ENCODE results near the gene PODNL1.

GRCh38 chr19:13902993-13903555 is 35.1 kb downstream of the PODNL1 start:
- TF ChIP-seq KDM1A (IDR thresholded peaks at IDR 0.05; ENCODE audit: borderline replicate concordance, low read length): no peak
- TF ChIP-seq POLR2AphosphoS5 (IDR thresholded peaks at IDR 0.05; ENCODE audit: low read depth, low read length): no peak
- peak; percentile 32 to 36 (median 34) for TF ChIP-seq CTCF (IDR thresholded peaks at IDR 0.05; ENCODE audit: control extremely low read depth in 1 of 3, insufficient read depth in 1 of 3, low read depth in 1 of 3, low read length in 3 of 3)
- TF ChIP-seq EZH2 (IDR thresholded peaks at IDR 0.05; ENCODE audit: low read depth, low read length, severe bottlenecking): no peak
- no peak for TF ChIP-seq POLR2A (IDR thresholded peaks at IDR 0.05; ENCODE audit: control extremely low read depth in 1 of 2, low read depth in 2 of 2, low read length in 2 of 2)
- no peak for TF ChIP-seq ATF2 (IDR thresholded peaks at IDR 0.05; ENCODE audit: low read length)
- TF ChIP-seq ZNF274 (IDR thresholded peaks at IDR 0.05; ENCODE audit: borderline replicate concordance, extremely low read depth, low read length): no peak
- TF ChIP-seq BACH1 (IDR thresholded peaks at IDR 0.05; ENCODE audit: low read length): no peak
- TF ChIP-seq USF2 (IDR thresholded peaks at IDR 0.05; ENCODE audit: low read length): no peak
- TF ChIP-seq MAX (IDR thresholded peaks at IDR 0.05): no peak
- TF ChIP-seq RAD21 (IDR thresholded peaks at IDR 0.05 in 1 of 2, conservative IDR thresholded peaks at IDR 0.05 in 1 of 2; ENCODE audit: low read depth in 2 of 2, low read length in 2 of 2): no peak; a peak in 1 of 4 replicates
- TF ChIP-seq HDAC2 (IDR thresholded peaks at IDR 0.05; ENCODE audit: borderline replicate concordance in 1 of 2, low read depth in 2 of 2, low read length in 2 of 2): no peak

Measured in H1 (cell line).